GM12891 (cell line): Measurements from ENCODE around the gene C17orf107.

ENCODE experiments used
- DNase-seq: peaks from one replicate; pipeline ENCODE4 v3.0.0; 2011; ENCODE audit warnings: low spot score; ENCODE audit not compliant: insufficient read length
- FAIRE-seq: peaks from 2 replicates; lab custom pipeline; 2011; peaks lifted over from hg19 to GRCh38; lab: Jason Lieb, UNC
- PAX5 ChIP-seq: IDR thresholded peaks from 2 replicates; pipeline ENCODE4 v1.6.1; 2011; ENCODE audit warnings: low read length, moderate library complexity, mild to moderate bottlenecking; ENCODE audit not compliant: insufficient read depth, severe bottlenecking
- POLR2A ChIP-seq: IDR thresholded peaks from 2 replicates; pipeline ENCODE4 v1.6.1; 2011; ENCODE audit warnings: low read depth, low read length, control low read depth
- POLR2AphosphoS5 ChIP-seq: IDR thresholded peaks from 2 replicates; pipeline ENCODE4 v1.6.1; 2011; ENCODE audit warnings: low read depth, low read length, control low read depth
- POU2F2 ChIP-seq: IDR thresholded peaks from 2 replicates; pipeline ENCODE4 v1.6.1; 2011; ENCODE audit warnings: low read depth, mild to moderate bottlenecking, control low read depth, low read length, moderate library complexity
- SPI1 ChIP-seq: IDR thresholded peaks from 2 replicates; pipeline ENCODE4 v1.6.1; 2011; ENCODE audit warnings: low read depth, low read length, control low read depth
- TAF1 ChIP-seq: IDR thresholded peaks from 2 replicates; pipeline ENCODE4 v1.6.1; 2011; ENCODE audit warnings: low read depth, low read length, control low read depth

The C17orf107 gene

DNA sequence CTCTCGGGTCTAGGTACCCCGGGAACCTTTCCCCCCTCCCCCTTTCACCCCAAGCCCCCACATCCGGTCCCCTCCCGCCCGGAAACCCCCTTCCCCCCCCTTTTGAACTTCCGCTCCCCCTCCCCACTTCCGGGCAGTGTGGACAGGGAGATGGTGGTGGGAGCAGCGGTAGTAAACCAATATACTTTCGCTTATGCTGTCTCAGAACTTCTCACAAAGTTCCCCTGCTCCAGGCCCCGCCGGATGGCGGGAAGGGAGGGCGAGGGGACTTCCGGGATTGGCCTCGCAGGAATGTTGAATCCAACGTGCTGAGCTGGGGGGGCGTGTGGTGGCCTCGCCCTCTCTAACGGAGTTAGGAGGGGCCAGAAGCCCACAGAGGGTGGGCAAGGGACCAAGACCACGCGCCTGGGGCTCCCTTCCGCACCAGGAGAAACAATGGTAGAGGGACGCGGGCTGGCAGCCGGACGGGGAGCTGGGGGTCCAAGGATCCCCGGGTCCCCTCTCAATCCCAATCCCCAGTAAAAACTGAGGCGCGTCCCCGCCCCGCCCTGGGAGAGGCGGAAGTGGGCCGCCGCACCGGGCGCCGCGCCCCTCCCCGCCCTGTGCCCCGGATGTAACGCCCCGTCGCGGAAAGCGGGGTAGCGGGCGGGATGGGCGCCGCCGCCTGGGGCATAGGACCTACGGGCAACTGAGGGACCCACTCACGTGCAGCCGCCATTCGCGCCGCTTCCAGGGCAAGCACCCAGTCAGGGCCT, 48.3 kb downstream of the C17orf107 start:
- FAIRE-seq: no peak
- DNase-seq: peak; percentile 53

GRCh38 chr17:4948166-4948930, 49.0 kb downstream of the C17orf107 start, which contains the start of gene PFN1:
Gene PFN1, minus strand, starts transcription at chr17:4948530. Its CDS starts 136 bp downstream, at chr17:4948394.
- DNase-seq: peak; percentile 75
- FAIRE-seq: peak; percentile 93

More for the DNA sequence above, 48.3 kb downstream of the C17orf107 start:
- TF ChIP-seq SPI1 (peak; percentile 22; the same call in 1 of the 2 replicates), POLR2AphosphoS5 (peak; percentile 51; the same call in 1 of the 2 replicates), TAF1 (peak; percentile 45; the same call in 1 of the 2 replicates), POU2F2 (no peak), PAX5 (no peak), POLR2A (0 out of 2 replicates have a peak, but pooled peaks have one; percentile 36)

DNA sequence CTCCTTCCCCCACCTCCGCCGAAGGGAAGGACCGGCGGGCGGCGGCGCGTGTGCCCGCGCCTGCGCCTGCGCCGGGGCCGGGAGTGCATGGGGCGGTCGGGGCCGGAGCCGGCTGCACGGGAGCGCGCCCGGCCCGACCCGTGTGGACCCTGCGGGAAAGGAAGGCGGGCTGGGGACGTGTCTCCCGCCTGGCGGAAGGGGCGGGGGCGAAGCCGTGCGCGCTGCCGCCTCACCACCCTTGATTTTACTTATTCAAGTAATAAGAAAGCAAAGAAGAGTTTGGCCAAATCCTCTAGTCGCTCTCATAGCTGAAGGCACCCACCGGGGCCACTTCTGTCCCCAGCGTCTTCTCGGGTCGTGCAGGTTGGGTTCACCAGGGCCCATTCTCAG, 49.6 kb downstream of the C17orf107 start:
- FAIRE-seq (no peak), DNase-seq (peak; percentile 84)
- TF ChIP-seq POLR2A (no peak), PAX5 (no peak), POU2F2 (no peak), TAF1 (peak; percentile 54; the same call in 1 of the 2 replicates), SPI1 (no peak)

More at GRCh38 chr17:4948166-4948930, 49.0 kb downstream of the C17orf107 start, which contains the start of gene PFN1:
- TF ChIP-seq POLR2A (peak; percentile 94), TAF1 (peak; percentile 86), PAX5 (peak; percentile 33), POU2F2 (peak; percentile 55; the same call in 1 of the 2 replicates), SPI1 (no peak), POLR2AphosphoS5 (peak; percentile 83)

DNA sequence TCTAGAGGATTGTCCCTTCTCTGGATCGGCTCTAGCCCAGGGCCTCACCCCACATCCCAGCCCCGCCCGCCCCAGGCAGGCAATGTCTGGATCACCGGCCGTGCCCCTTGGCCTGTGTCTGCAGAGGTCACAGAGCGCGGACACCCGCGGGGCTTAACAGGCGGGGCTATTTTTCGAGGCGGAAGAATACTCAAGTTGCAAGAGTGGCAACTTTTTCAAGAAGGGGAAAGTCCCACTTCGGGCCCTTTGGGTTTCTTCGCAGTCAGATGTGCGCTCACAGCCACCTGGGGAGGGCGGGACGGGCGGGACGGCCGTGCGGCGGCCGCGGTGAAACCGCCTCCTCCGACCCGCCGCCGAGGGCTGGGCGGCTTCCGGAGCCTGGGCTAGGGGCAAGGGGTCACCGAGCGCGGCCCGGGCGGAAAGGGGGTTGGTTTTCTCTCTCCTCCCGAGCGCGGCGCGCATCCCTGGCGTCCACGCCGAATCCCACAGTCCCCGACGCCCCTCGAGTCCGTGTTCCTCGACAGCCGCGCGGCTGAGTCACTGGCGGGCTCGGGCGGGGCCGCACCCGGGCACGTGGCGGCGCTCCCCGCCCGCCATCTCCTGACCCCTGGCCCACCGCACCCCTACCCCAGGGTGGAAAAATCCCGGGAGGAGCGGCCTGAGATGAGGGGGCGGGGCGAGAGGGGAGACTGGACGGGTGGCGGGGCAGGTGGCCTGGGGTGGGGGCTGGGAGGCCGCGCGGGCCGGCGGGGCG, 50.2 kb downstream of the C17orf107 start:
- TF ChIP-seq POU2F2 (0 out of 2 replicates have a peak, but pooled peaks have one; percentile 18), TAF1 (no peak; the same call in 1 of the 2 replicates)
- DNase-seq: peak; percentile 77
- FAIRE-seq: no peak

DNA sequence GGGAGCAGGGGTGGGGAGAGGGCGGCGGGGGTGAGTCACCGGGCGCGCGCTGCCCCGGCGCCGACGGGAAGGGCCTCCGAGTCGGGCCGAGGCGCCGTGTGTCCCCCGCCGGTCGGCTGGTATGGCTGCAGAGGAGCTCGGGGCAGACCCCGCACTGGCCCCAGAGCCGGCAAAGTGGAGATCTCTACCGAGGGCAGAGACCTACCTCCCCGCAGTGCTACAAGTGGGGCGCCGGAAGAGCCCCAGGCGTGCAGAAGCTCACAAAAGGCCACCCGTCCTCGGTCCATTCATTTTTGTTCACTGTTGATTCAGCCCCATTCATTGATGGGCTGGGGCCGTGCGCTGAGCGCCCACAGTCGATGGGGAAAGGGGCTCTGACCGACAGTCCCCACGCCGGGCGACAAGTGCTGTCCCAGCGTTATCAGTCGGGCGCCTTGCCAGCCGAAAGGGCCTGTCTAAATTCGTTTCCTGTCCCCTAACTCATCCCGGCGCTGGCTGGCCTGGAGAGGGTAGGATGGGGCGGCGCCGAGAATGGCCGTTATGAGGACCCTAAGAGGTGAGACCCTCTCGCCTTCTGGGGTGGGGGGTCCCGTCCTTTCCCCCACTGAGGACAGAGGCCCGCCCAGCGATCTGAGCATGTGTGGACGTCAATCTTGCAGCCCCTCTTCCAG, 50.9 kb downstream of the C17orf107 start:
- no peak for TF ChIP-seq PAX5
- no peak for TF ChIP-seq SPI1
- TF ChIP-seq POLR2AphosphoS5: no peak
- TF ChIP-seq POU2F2: no peak
- TF ChIP-seq TAF1: no peak
- TF ChIP-seq POLR2A: peak; percentile 31
- DNase-seq (no peak), FAIRE-seq (no peak)

DNA sequence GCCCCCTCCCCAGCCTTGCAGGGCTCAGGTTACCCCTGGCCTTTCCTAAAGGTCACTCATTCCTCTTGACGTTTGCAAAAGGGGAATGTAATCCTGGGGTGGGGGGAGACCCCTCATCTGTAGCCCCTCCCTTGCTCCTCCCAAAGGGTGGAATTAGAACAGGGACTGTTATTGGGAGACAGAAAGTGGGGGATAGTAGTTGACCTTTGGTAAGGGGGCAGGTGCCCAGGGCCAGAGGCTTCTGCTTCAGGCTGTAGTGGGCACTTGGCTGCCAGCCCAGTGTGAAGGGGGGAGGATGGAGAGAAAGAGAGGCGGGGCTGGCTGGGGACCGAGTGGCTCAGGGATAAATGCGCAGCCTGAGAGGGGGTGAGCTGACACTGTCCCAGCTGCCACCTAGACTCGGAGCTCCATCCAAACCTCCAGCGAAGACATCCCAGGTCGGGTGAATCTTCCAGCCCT, 51.4 kb downstream of the C17orf107 start, which contains the start of gene ENO3:
Gene ENO3 (plus strand): TSS at position 374 of the 459 bp plus-strand sequence. CDS start 711 bp downstream, outside the sequence.
- TF ChIP-seq POLR2A: no peak
- no peak for TF ChIP-seq POLR2AphosphoS5
- no peak for TF ChIP-seq POU2F2
- no peak for TF ChIP-seq SPI1
- no peak for TF ChIP-seq PAX5
- no peak for TF ChIP-seq TAF1
- peak; percentile 76 for FAIRE-seq
- no peak for DNase-seq

GRCh38 chr17:4951486-4951885, 52.1 kb downstream of the C17orf107 start:
- FAIRE-seq (no peak), DNase-seq (no peak)
- no peak for TF ChIP-seq SPI1
